Ishikawa (cell line): ENCODE data around the gene S100A8.

Experiments used
- EP300 ChIP-seq: IDR thresholded peaks from 2 replicates; pipeline ENCODE4 v1.6.1; 2012; ENCODE audit warnings: borderline replicate concordance
- RAD21 ChIP-seq: IDR thresholded peaks from 2 replicates; pipeline ENCODE4 v1.6.1; 2012; ENCODE audit warnings: low read depth
- TAF1 ChIP-seq: IDR thresholded peaks from 2 replicates; pipeline ENCODE4 v1.6.1; 2012; ENCODE audit warnings: low read depth, mild to moderate bottlenecking
- TCF12 ChIP-seq: IDR thresholded peaks from 2 replicates; pipeline ENCODE4 v1.6.1; 2012; ENCODE audit warnings: low read depth
- TEAD4 ChIP-seq: IDR thresholded peaks from 2 replicates; pipeline ENCODE4 v1.6.1; 2012
- YY1 ChIP-seq: IDR thresholded peaks from 2 replicates; pipeline ENCODE4 v1.6.1; 2012; ENCODE audit warnings: low read depth
- ZBTB7A ChIP-seq: IDR thresholded peaks from 2 replicates; pipeline ENCODE4 v1.6.1; 2012; ENCODE audit warnings: low read depth
- TF ChIP-seq, protein P1 (sequence below): IDR thresholded peaks from 2 replicates; pipeline ENCODE4 v1.6.1; 2012; ENCODE audit warnings: low read depth, mild to moderate bottlenecking
- TF ChIP-seq, protein P2 (sequence below): IDR thresholded peaks from 2 replicates; pipeline ENCODE4 v1.6.1; 2012
- TF ChIP-seq, protein P3 (sequence below): IDR thresholded peaks from 2 replicates; pipeline ENCODE4 v1.6.1; 2012

- TF ChIP-seq ZBTB7A: no peak
- TF ChIP-seq, protein P1, sequence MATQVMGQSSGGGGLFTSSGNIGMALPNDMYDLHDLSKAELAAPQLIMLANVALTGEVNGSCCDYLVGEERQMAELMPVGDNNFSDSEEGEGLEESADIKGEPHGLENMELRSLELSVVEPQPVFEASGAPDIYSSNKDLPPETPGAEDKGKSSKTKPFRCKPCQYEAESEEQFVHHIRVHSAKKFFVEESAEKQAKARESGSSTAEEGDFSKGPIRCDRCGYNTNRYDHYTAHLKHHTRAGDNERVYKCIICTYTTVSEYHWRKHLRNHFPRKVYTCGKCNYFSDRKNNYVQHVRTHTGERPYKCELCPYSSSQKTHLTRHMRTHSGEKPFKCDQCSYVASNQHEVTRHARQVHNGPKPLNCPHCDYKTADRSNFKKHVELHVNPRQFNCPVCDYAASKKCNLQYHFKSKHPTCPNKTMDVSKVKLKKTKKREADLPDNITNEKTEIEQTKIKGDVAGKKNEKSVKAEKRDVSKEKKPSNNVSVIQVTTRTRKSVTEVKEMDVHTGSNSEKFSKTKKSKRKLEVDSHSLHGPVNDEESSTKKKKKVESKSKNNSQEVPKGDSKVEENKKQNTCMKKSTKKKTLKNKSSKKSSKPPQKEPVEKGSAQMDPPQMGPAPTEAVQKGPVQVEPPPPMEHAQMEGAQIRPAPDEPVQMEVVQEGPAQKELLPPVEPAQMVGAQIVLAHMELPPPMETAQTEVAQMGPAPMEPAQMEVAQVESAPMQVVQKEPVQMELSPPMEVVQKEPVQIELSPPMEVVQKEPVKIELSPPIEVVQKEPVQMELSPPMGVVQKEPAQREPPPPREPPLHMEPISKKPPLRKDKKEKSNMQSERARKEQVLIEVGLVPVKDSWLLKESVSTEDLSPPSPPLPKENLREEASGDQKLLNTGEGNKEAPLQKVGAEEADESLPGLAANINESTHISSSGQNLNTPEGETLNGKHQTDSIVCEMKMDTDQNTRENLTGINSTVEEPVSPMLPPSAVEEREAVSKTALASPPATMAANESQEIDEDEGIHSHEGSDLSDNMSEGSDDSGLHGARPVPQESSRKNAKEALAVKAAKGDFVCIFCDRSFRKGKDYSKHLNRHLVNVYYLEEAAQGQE: no peak
- TF ChIP-seq, protein P2, sequence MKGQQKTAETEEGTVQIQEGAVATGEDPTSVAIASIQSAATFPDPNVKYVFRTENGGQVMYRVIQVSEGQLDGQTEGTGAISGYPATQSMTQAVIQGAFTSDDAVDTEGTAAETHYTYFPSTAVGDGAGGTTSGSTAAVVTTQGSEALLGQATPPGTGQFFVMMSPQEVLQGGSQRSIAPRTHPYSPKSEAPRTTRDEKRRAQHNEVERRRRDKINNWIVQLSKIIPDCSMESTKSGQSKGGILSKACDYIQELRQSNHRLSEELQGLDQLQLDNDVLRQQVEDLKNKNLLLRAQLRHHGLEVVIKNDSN: no peak
- no peak for TF ChIP-seq YY1
- no peak for TF ChIP-seq EP300
- TF ChIP-seq TEAD4: no peak
- TF ChIP-seq, protein P3, sequence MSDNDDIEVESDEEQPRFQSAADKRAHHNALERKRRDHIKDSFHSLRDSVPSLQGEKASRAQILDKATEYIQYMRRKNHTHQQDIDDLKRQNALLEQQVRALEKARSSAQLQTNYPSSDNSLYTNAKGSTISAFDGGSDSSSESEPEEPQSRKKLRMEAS: no peak
- TF ChIP-seq RAD21: no peak
- TF ChIP-seq TAF1: no peak
- no peak for TF ChIP-seq TCF12
These were observed 7.2 kb upstream of the S100A8 start for GRCh38 chr1:153397924-153398651.
